Stimulated activated CD4-positive, alpha-beta T cell treated with anti-CD3 and anti-CD28 coated beads, Interleukin-2, amount 100 ng/mL, for 24 hours (primary cell): ENCODE data around the gene PIK3C2B.
"Not testable (repeated sequence)": the region's sequence is repeated elsewhere in the genome, so short reads cannot be mapped to it uniquely, and the experiment has no call there.

Experiments
- DNase-seq, 2 donors: peaks; one replicate each; pipeline ENCODE4 v3.0.0-alpha.2; 2020

PIK3C2B gene

GRCh38 chr1:204507317-204508105 lies 12.9 kb upstream of the PIK3C2B start:
- peak; percentile 28 for DNase-seq

DNA sequence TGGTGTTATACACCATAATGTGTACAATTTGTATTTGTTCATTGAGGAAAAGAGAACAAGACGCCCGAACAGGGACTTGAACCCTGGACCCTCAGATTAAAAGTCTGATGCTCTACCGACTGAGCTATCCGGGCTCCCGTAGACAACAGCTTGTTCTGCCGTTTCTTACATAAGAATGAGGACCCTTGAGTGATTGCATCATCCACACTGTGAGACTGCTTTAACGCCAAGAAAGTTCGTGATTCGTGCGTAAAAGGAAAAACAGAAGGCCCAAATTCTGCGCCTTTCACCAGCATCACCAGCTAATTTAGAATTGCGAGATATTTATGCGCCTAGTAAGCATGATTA lies 12.3 kb upstream of the PIK3C2B start:
- DNase-seq: peak; percentile 84 to 90

DNA sequence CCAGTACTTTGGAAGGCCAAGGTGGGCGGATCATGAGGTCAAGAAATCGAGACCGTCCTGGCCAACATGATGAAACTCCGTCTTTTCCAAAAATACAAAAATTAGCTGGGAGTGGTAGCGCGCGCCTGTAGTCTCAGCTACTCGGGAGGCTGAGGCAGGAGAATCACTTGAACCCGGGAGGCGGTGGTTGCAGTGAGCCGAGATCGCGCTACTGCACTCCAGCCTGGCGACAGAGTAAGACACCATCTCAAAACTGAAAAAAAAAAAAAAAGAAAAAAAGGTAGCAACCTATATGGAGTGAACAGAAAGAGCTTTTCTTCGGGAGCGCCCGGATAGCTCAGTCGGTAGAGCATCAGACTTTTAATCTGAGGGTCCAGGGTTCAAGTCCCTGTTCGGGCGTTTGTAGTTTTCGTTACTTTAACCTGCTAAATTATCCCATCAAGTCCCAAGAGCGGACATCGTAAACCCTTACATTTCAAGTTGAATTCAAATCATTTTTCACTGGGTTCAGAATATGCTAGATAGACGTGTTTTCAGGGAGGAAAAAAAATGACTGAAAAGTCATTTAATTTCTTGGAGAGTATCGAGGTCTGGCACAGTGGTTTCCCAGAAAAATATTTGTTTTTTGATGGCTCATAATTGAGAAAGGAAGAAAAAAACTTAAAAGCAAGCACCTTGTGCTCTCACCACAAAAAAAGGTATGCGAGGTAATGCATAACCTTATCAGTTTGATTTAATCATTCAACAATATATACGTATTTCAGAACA lies 11.8 kb upstream of the PIK3C2B start:
- DNase-seq: peak; percentile 77 to 82

GRCh38 chr1:204505674-204506200 lies 11.1 kb upstream of the PIK3C2B start:
- no peak for DNase-seq

DNA sequence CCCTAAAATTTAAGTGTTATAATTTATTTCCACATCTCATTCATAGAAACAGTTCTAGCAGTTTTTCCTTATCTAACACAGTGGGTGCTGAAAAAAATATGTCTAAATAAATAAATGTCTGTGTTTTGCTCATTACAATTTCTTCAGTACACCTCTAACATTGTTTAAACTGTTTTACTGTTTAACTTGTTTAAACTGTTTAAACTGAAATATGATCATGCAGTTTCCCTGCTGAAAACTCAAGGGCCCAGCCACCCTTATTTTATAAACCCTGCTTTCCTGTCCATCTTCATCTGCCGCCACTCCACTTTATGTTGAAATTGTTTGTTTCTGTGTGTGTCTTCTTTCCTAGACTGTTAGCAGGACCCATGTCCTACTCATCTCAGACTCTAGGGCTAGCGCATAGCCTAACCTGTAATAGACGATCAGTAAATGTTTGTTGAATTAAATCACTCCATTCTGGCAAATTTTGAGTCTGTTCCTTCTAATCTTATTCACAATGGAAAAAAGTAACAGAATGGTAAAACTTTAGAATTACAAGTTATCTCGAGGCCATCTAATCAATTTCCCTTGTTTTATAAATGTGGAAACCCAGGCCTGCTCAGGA lies 9.4 kb upstream of the PIK3C2B start:
- DNase-seq: no peak

GRCh38 chr1:204503122-204503912 lies 8.7 kb upstream of the PIK3C2B start:
- DNase-seq: no peak

GRCh38 chr1:204502241-204502640 lies 7.6 kb upstream of the PIK3C2B start:
- DNase-seq: no peak

DNA sequence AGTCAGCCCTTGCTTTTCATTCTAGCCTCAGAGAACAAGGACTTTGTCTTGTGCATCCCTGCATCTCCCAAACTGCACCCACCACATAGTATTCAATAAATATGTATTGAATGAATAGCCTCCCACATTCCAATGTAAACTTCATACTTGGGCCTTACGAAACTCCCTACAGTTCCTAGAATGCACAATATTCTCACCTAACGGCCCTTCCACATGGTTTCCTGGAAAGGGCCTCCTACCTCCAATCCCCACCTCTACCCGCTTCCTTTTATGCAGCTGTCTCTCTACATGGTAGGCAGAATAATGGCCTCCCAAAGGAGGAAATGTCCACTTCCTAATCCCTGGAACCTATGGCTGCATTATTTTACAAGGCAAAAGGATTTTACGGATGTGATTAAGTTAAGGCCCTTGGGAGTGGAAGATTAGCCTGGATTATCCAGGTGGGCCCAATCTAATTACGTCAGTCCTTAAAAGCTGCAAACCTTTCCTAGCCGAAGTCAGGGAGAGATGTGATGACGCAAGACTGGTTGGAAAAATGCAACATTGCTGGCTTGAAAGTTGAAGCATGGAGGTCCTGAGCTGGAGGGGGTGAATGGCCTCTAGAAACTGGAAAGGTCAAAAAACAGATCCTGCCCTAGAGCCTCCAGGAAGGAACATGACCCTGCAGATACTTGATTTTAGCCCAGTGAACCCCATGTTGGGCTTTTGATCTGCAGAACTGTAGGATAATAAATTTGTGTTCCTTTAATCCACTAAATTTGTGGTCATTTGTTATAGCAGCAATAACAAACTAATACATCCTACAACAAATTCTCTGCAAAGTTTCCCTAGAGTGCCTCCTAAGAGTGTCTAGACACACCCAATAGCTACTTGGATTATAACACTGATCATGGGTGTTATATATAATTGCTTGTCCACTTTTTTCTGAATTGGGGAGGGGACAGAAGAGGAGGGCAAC lies 5.2 kb upstream of the PIK3C2B start:
- no peak for DNase-seq

DNA sequence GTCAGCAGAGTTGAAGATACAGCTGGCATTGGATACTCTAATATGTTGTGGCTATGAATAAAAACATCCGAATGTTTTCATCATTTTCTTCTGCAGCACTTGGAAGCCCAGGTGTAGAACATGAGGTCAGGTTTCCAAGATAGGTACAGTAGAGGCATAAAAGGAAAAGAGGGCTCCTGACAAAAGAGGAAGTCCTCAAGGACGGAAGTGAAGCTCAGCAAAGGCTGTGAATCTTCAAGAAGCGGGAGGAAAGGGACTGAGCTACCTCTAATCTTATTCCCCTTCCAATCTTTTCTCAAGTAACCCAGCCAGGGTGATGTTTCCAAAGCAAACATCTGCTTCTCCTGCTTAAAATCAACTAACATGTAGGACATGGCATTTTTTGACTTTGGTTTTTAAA lies 4.4 kb upstream of the PIK3C2B start:
- DNase-seq: no peak

- no peak for DNase-seq
Observed at GRCh38 chr1:204495777-204496176, 1.2 kb upstream of the PIK3C2B start.

DNA sequence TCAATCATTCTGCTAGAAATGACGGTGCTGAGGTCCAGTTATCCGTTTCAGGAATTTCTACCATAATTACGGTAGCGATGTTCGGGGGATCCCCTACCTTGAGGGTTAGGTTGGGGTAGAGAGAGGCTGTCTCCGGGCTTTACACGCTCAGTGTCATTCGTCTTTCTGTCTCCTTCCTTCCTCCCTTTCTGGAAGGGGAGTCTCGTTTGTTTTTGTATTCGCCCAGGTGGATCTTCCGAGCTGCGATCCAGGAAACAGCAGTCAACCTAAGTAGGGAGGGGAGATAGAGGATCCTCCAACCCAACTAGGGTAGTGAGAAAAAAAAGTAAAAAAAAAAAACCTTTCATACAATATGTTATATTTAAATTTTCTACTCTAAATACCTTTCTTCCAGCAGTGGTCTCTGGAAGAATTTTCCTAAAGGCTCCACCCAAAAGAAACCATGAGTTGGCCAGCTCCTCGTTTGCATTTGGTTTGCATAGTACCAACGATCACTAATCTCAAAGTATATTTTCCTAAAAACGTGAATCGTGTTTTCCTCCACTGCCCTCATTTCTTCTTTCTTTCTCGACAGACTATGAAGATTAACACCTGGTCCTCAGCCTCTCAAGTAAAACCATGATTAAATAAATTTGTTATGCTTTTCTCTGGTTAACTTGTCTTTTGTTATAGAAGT lies 611 bp upstream of the PIK3C2B start:
- no peak for DNase-seq

DNA sequence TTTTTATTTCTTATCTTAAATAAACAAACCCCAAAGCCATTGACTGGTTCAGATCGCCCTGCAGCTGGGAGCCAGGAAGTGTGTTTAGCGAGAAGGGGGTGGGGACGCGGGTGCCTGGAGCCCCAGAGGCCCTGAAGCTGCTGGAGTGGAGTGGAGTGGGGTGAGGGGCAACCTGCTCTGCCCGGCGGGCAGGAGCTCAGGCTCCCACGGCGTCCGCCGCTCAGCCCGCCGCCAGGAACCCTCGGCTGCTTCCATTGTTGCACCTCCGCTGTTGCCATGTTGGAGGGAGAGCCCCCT lies 673 bp downstream of the PIK3C2B start:
- peak; percentile 59 to 62 for DNase-seq

GRCh38 chr1:204493145-204493983 lies 1.2 kb downstream of the PIK3C2B start:
- DNase-seq: peak in 1 of 2 donors; percentile 32

GRCh38 chr1:204491655-204492054 lies 3.0 kb downstream of the PIK3C2B start:
- no peak for DNase-seq

- no peak for DNase-seq
Observed at GRCh38 chr1:204487256-204487615, 7.4 kb downstream of the PIK3C2B start.

GRCh38 chr1:204486513-204487255 lies 7.9 kb downstream of the PIK3C2B start:
- not testable (repeated sequence) for DNase-seq

- no peak for DNase-seq
Observed at GRCh38 chr1:204483791-204484190, 10.8 kb downstream of the PIK3C2B start.

DNA sequence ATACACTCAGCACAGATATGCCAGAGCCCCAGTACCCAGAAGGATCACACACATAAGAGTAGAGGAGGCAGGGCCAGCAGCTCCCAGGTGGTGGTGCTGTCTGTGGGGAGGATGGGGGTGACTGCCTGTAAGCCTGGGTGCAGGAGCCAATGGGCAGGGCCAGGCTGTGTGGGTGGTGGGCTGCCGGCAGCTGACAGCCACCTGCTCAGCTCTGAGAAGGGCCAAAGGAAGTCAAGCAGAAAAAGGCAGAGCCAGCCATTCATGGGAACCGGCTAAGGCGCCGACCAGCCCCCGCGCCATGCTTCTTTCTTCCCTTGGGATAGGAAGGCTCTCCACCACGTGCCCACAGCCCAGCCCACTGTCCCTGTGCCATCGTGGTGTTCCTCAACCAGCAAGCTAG lies 14.1 kb downstream of the PIK3C2B start:
- no peak for DNase-seq

- DNase-seq: no peak
Observed at GRCh38 chr1:204479387-204480136, 15.0 kb downstream of the PIK3C2B start.
